MM.1S (cell line): Measurements from ENCODE around the gene LCAT.

ENCODE experiments used
- CTCF ChIP-seq: fragments of 300-600 bp; sonication (generic); IDR thresholded peaks from 2 replicates; pipeline ENCODE4 v1.5.1; 2016; ENCODE audit warnings: antibody characterized with exemption, low read length, mixed read lengths
- EZH2 ChIP-seq: fragments of 300-600 bp; sonication (generic); optimal IDR thresholded peaks from 2 replicates; pipeline ENCODE3; 2017; ENCODE audit warnings: low read depth, mild to moderate bottlenecking, antibody characterized with exemption, low read length, mixed read lengths
- EZH2phosphoT487 ChIP-seq: fragments of 300-600 bp; sonication (generic); IDR thresholded peaks from 2 replicates; pipeline ENCODE4 v1.6.1; 2018; ENCODE audit warnings: antibody characterized with exemption, low read length

DNA sequence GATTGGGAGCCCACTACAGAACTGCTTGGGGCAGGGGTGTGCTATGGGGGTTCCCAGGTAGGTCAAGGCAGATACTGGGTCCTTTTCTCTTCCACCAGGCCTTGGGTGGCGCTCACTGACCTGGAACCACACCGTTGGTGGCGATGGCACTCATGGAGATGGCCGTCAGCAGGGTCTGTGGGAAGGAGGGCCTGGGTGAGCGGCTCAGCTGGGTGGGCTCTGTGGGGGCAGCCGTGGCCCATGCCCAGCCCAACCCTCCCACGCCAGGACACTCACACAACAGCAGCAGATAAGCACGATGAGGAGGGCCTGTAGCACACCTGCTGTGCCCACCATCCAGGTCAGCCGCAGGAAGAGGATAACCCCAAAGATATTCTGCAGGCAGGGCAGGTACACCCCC, 13.7 kb upstream of the LCAT start:
- TF ChIP-seq CTCF (no peak), EZH2 (no peak), EZH2phosphoT487 (no peak)
